Measurements from ENCODE around the gene KCTD11. TPM values are rescaled to one million over a fixed set of nuclear protein-coding genes. Genes with fewer than 3 reads are reported as not detected.

The KCTD11 gene
- total RNA-seq, 1 donor from 2014 or later = 24.2 TPM

GRCh38 chr17:7314719-7315569, 37.0 kb upstream of the KCTD11 start, which contains the start of gene GPS2:
GPS2 (minus strand) TSS chr17:7315360; CDS start chr17:7315052, 308 bp downstream.
- H3K36me3 ChIP-seq (ENCODE audit: control insufficient read depth, insufficient read depth, low read length) = peaks cover 20% of the 10 kb centered on the region
- peak; percentile 68 for DNase-seq (ENCODE audit: low read depth)
- FAIRE-seq = no peak
- no peak for TF ChIP-seq CTCF (IDR thresholded peaks at IDR 0.05; ENCODE audit: insufficient read depth, low read length, severe bottlenecking)
- H3K27me3 ChIP-seq (ENCODE audit: control insufficient read depth, insufficient read depth, low read length) = no peaks in the 10 kb centered on the region
- peak within 1 kb of the TSS; percentile 62 for H3K4me3 ChIP-seq (ENCODE audit: low read depth, low read length)

GRCh38 chr17:7315570-7316235, 36.3 kb upstream of the KCTD11 start:
- Histone ChIP-seq H3K27me3 (ENCODE audit: control insufficient read depth, insufficient read depth, low read length) (no peaks in the 10 kb centered on the region), H3K36me3 (ENCODE audit: control insufficient read depth, insufficient read depth, low read length) (peaks cover 15% of the 10 kb centered on the region), H3K4me3 (ENCODE audit: low read depth, low read length) (peak overlapping the region; percentile 62)
- FAIRE-seq = no peak
- DNase-seq (ENCODE audit: low read depth) = no peak
- no peak for TF ChIP-seq CTCF (IDR thresholded peaks at IDR 0.05; ENCODE audit: insufficient read depth, low read length, severe bottlenecking)

- DNase-seq (ENCODE audit: low read depth) (no peak), FAIRE-seq (peak; percentile 18)
- no peak overlapping the region for H3K4me3 ChIP-seq (ENCODE audit: low read depth, low read length)
- peaks cover 23% of the 10 kb centered on the region for H3K36me3 ChIP-seq (ENCODE audit: control insufficient read depth, insufficient read depth, low read length)
- H3K27me3 ChIP-seq (ENCODE audit: control insufficient read depth, insufficient read depth, low read length) = no peaks in the 10 kb centered on the region
- no peak for TF ChIP-seq CTCF (IDR thresholded peaks at IDR 0.05; ENCODE audit: insufficient read depth, low read length, severe bottlenecking)
Observed at GRCh38 chr17:7317161-7317803, 34.7 kb upstream of the KCTD11 start.

GRCh38 chr17:7318121-7318860, 33.7 kb upstream of the KCTD11 start:
- no peak for TF ChIP-seq CTCF (IDR thresholded peaks at IDR 0.05; ENCODE audit: insufficient read depth, low read length, severe bottlenecking)
- DNase-seq (ENCODE audit: low read depth) (no peak), FAIRE-seq (no peak)
- H3K4me3 ChIP-seq (ENCODE audit: low read depth, low read length) = no peak overlapping the region
- peaks cover 27% of the 10 kb centered on the region for H3K36me3 ChIP-seq (ENCODE audit: control insufficient read depth, insufficient read depth, low read length)
- no peaks in the 10 kb centered on the region for H3K27me3 ChIP-seq (ENCODE audit: control insufficient read depth, insufficient read depth, low read length)

- FAIRE-seq = no peak
- TF ChIP-seq CTCF (IDR thresholded peaks at IDR 0.05; ENCODE audit: insufficient read depth, low read length, severe bottlenecking) = no peak
Observed at GRCh38 chr17:7321466-7321865, 30.5 kb upstream of the KCTD11 start.

More at GRCh38 chr17:7321466-7321865, 30.5 kb upstream of the KCTD11 start:
- Histone ChIP-seq H3K27me3 (ENCODE audit: control insufficient read depth, insufficient read depth, low read length) (no peaks in the 10 kb centered on the region), H3K4me3 (ENCODE audit: low read depth, low read length) (no peak overlapping the region), H3K36me3 (ENCODE audit: control insufficient read depth, insufficient read depth, low read length) (peaks cover 46% of the 10 kb centered on the region)
- DNase-seq (ENCODE audit: low read depth) = no peak
